CD14-positive monocyte (primary cell): Measurements from ENCODE around the gene CLDN5. TPM values are rescaled to one million over a fixed set of nuclear protein-coding genes. Genes with fewer than 3 reads are reported as not detected.

Experiments
- DNase-seq, 3 donors: peaks; one replicate each; pipeline ENCODE4 v3.0.0-alpha.2; 2011 to 2022
- H2AFZ ChIP-seq: 2 replicates; pipeline ENCODE4 v1.6.0; 2012; ENCODE audit warnings: mild to moderate bottlenecking, low read depth, low read length, inconsistent platforms; ENCODE audit not compliant: insufficient read depth, poor library complexity, severe bottlenecking
- H3K27ac ChIP-seq, 2 donors: 1 replicate in 1 of 2; 2 replicates in 1 of 2; pipeline ENCODE4 v1.5.1; 2012 to 2013; ENCODE audit warnings: low read length in 2 of 2, control low read depth in 1 of 2, inconsistent platforms in 1 of 2, low read depth in 1 of 2, mild to moderate bottlenecking in 1 of 2
- H3K27me3 ChIP-seq, 2 donors: one replicate each; pipeline versions ENCODE4 v1.6.0 to v1.6.1; 2011 to 2013; ENCODE audit warnings: low read length in 2 of 2; ENCODE audit not compliant: control insufficient read depth in 2 of 2, insufficient read depth in 2 of 2
- H3K36me3 ChIP-seq, 2 donors: replicated peaks in 1 of 2; 1 replicate in 1 of 2; 2 replicates in 1 of 2; pipeline versions ENCODE4 v1.5.1 to v1.6.1; 2012 to 2013; ENCODE audit warnings: low read length in 2 of 2, control low read depth in 1 of 2, inconsistent platforms in 1 of 2, mild to moderate bottlenecking in 1 of 2; ENCODE audit not compliant: insufficient read depth in 2 of 2, control insufficient read depth in 1 of 2
- H3K4me1 ChIP-seq, 2 donors: 1 replicate in 1 of 2; 2 replicates in 1 of 2; pipeline versions ENCODE4 v1.5.1 to v1.6.1; 2012 to 2013; ENCODE audit warnings: low read length in 2 of 2, control low read depth in 1 of 2, inconsistent platforms in 1 of 2, mild to moderate bottlenecking in 1 of 2, moderate library complexity in 1 of 2; ENCODE audit not compliant: insufficient read depth in 2 of 2, control insufficient read depth in 1 of 2
- H3K4me2 ChIP-seq: replicated peaks from 2 replicates; pipeline ENCODE3; 2012; ENCODE audit warnings: low read length, moderate library complexity, mild to moderate bottlenecking; ENCODE audit not compliant: poor library complexity, severe bottlenecking; ENCODE audit errors: extremely low read depth
- H3K4me3 ChIP-seq, 3 experiments: fragments of 200-600 bp in 1 of 3; sonication (generic) in 1 of 3; replicated peaks in 1 of 3; 1 replicate in 2 of 3; 2 replicates in 1 of 3; pipeline ENCODE4 v1.5.1; 2011 to 2013; ENCODE audit warnings: low read length in 3 of 3, mild to moderate bottlenecking in 3 of 3, control low read depth in 2 of 3, low read depth in 2 of 3, inconsistent platforms in 1 of 3, moderate library complexity in 1 of 3
- H3K79me2 ChIP-seq: 2 replicates; pipeline ENCODE4 v1.6.0; 2012; ENCODE audit warnings: mild to moderate bottlenecking, control low read depth, inconsistent platforms, low read length, moderate library complexity; ENCODE audit not compliant: insufficient read depth
- H3K9ac ChIP-seq: 2 replicates; pipeline ENCODE4 v1.6.0; 2017; ENCODE audit warnings: low read length, mild to moderate bottlenecking; ENCODE audit not compliant: insufficient read depth, poor library complexity, severe bottlenecking
- H3K9me3 ChIP-seq, 2 donors: replicated peaks in 1 of 2; 1 replicate in 1 of 2; 2 replicates in 1 of 2; pipeline versions ENCODE4 v1.5.1 to v1.6.1; 2012 to 2013; ENCODE audit warnings: low read length in 2 of 2, control low read depth in 1 of 2; ENCODE audit not compliant: control insufficient read depth in 1 of 2, insufficient read depth in 1 of 2
- H4K20me1 ChIP-seq: 2 replicates; pipeline ENCODE4 v1.6.0; 2012; ENCODE audit warnings: mild to moderate bottlenecking, low read length, control low read depth, moderate library complexity; ENCODE audit not compliant: insufficient read depth
- H3K27ac Mint-ChIP-seq, 7 donors: one replicate each; pipeline ENCODE4 v1.8.0; 2020; ENCODE audit warnings: mild to moderate bottlenecking in 7 of 7, mixed read lengths in 7 of 7, moderate library complexity in 6 of 7, inconsistent platforms in 2 of 7
- H3K27me3 Mint-ChIP-seq, 3 donors: one replicate each; pipeline ENCODE4 v1.8.0; 2021 to 2022; ENCODE audit warnings: low read depth in 3 of 3, mild to moderate bottlenecking in 3 of 3, mixed read lengths in 3 of 3, moderate library complexity in 3 of 3, inconsistent platforms in 1 of 3
- H3K36me3 Mint-ChIP-seq, 2 donors: one replicate each; pipeline ENCODE4 v1.8.0; 2020; ENCODE audit warnings: mixed read lengths in 2 of 2, inconsistent platforms in 1 of 2, mild to moderate bottlenecking in 1 of 2
- H3K4me1 Mint-ChIP-seq: one replicate; pipeline ENCODE4 v1.8.0; 2020; ENCODE audit warnings: mild to moderate bottlenecking, mixed read lengths
- H3K4me3 Mint-ChIP-seq, 2 donors: one replicate each; pipeline ENCODE4 v1.8.0; 2020; ENCODE audit warnings: mild to moderate bottlenecking in 2 of 2, mixed read lengths in 2 of 2, moderate library complexity in 1 of 2
- H3K9me3 Mint-ChIP-seq, 7 donors: one replicate each; pipeline ENCODE4 v1.8.0; 2020 to 2022; ENCODE audit warnings: mixed read lengths in 7 of 7, mild to moderate bottlenecking in 6 of 7, moderate library complexity in 6 of 7, inconsistent platforms in 2 of 7
- WGBS: methylation state at CpG from one replicate; pipeline ENCODE4 v1.1.5; 2013; ENCODE audit warnings: missing lambda C conversion rate; ENCODE audit not compliant: insufficient coverage; 5-methylcytosine and 5-hydroxymethylcytosine counted together
- intact Hi-C, 2 donors: fragments of 100-400 bp; cut with micrococcal nuclease; formaldehyde crosslinking; loops; one replicate each; pipeline versions ENCODE4 v1.15.0 to v1.15.1; 2023
- polyA plus RNA-seq, 3 donors: library from polyadenylated mRNA; depleted of rRNA in 1 of 3; unstranded in 2 of 3; stranded (reverse) in 1 of 3; fragments of 300-500 nt in 2 of 3; fragments of >200 nt in 1 of 3; fragmentation: Illumina TruSeq in 2 of 3; gene quantifications; 1 replicate in 2 of 3; 2 replicates in 1 of 3; pipeline ENCODE4 v1.2.3, GENCODE V29; 2012 to 2021
- TF ChIP-seq, protein P1 (sequence below): fragments of 200-600 bp; IDR thresholded peaks from one replicate; pipeline ENCODE4 v1.8.0; 2022; ENCODE audit warnings: antibody characterized with exemption, mild to moderate bottlenecking

Gene CLDN5
- polyA plus RNA-seq, 3 donors = 0.05 to 0.35 (median 0.27) TPM

DNA sequence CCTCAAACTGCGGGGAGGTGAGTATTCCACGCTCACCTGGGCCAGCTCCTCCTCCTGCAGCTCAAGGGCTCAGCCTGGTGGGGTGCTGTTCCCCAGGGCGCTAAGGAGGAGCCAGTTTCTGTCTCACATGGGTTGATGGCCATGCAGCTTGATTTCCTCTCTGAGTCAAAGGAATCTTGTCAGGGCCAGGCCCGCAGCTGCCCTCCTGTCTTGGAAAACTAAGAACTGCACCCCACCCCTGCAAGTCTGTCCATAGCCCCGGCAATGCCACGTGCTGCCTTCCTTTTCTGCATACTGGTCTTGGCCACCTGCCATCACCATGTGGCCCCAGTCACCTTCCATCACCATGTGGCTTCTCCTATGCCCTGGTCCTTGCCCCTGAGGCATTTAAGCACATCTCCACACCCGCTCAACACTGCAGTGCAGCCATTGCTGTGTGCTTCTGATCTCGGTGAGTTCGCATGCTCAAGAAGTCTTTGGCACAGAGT lies 35.2 kb upstream of the CLDN5 start:
- Histone ChIP-seq H3K4me2 (no peak overlapping the region), H3K36me3 (no peaks in the 10 kb centered on the region), H4K20me1 (no peaks in the 10 kb centered on the region), H3K4me1 (no peaks in the 10 kb centered on the region), H3K27me3 (no peaks in the 10 kb centered on the region), H3K27ac (no peak overlapping the region), H3K4me3 (no peak overlapping the region), H3K9me3 (no peaks in the 10 kb centered on the region), H3K79me2 (no peaks in the 10 kb centered on the region), H3K9ac (no peak overlapping the region), H2AFZ (no peak overlapping the region)
- Mint-ChIP-seq H3K27me3 (peaks cover 0 to 5% (median 5%) of the 10 kb centered on the region in 3 donors), H3K9me3 (peaks cover 0 to 4% (median 0%) of the 10 kb centered on the region in 7 donors), H3K27ac (peak overlapping the region in 1 of 7 donors; percentile 21), H3K36me3 (no peaks in the 10 kb centered on the region), H3K4me1 (no peaks in the 10 kb centered on the region), H3K4me3 (no peak overlapping the region)
- TF ChIP-seq, protein P1, sequence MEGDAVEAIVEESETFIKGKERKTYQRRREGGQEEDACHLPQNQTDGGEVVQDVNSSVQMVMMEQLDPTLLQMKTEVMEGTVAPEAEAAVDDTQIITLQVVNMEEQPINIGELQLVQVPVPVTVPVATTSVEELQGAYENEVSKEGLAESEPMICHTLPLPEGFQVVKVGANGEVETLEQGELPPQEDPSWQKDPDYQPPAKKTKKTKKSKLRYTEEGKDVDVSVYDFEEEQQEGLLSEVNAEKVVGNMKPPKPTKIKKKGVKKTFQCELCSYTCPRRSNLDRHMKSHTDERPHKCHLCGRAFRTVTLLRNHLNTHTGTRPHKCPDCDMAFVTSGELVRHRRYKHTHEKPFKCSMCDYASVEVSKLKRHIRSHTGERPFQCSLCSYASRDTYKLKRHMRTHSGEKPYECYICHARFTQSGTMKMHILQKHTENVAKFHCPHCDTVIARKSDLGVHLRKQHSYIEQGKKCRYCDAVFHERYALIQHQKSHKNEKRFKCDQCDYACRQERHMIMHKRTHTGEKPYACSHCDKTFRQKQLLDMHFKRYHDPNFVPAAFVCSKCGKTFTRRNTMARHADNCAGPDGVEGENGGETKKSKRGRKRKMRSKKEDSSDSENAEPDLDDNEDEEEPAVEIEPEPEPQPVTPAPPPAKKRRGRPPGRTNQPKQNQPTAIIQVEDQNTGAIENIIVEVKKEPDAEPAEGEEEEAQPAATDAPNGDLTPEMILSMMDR = no peak
- intact Hi-C loops = no loop called here
- WGBS = 82% methylated on average over 9 of the region's 9 CpGs
- no peak for DNase-seq

DNA sequence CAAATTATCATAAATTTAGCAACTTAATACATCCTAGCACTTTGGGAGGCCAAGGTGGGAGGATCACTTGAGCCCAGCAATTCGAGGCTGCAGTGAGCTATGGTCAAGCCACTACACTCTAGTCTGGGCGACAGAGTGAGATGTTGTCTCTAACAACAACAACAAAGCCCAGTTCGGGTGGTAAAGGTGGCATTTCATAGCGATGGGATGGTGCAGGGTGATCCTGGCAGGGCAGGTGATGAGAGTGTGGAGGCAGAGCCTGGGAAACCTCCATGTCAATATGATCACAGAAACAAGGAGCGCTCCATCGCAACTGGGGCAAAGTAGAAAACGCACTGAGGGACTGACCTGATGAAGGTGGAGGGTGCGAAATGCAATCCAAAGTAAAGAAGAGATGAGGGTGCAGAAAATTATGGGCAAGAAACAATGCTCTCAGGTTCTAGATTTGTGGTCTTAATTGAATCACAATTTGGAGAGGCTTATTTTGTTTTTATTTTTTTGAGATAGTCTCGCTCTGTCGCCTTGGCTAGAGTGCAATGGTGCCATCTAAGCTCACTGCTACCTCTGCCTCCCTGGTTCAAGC lies 32.8 kb upstream of the CLDN5 start:
- peaks cover 4 to 6% (median 5%) of the 10 kb centered on the region in 3 donors for H3K27me3 Mint-ChIP-seq
- WGBS = 90% methylated on average over 4 of the region's 10 CpGs
- no peak overlapping the region for H3K27ac ChIP-seq
- H3K4me1 ChIP-seq = no peaks in the 10 kb centered on the region
- H3K27me3 ChIP-seq = no peaks in the 10 kb centered on the region
- no peak overlapping the region for H2AFZ ChIP-seq
- H3K4me3 ChIP-seq = no peak overlapping the region
- no peak for DNase-seq
- H3K9me3 ChIP-seq = peaks cover 0 to 8% of the 10 kb centered on the region in 2 donors
- H3K79me2 ChIP-seq = no peaks in the 10 kb centered on the region
- TF ChIP-seq, protein P1 = no peak
- H3K9me3 Mint-ChIP-seq = peaks cover 0 to 17% (median 13%) of the 10 kb centered on the region in 7 donors
- no peaks in the 10 kb centered on the region for H4K20me1 ChIP-seq
- no peak overlapping the region for H3K9ac ChIP-seq
- intact Hi-C loops = no loop called here
- H3K27ac Mint-ChIP-seq = no peak overlapping the region
- H3K36me3 Mint-ChIP-seq = no peaks in the 10 kb centered on the region
- no peak overlapping the region for H3K4me2 ChIP-seq
- H3K4me3 Mint-ChIP-seq = no peak overlapping the region
- H3K36me3 ChIP-seq = no peaks in the 10 kb centered on the region
- H3K4me1 Mint-ChIP-seq = no peaks in the 10 kb centered on the region
